ENCODE data around the gene TRIP10. TPM values are rescaled to one million over a fixed set of nuclear protein-coding genes. Genes with fewer than 3 reads are reported as not detected.

Gene TRIP10
- total and polyA plus RNA-seq, 2 of the 13 experiments (the other 11 are each of a cell fraction or from before 2014, with no cell fraction given) = 32.5 to 33.2 TPM

DNA sequence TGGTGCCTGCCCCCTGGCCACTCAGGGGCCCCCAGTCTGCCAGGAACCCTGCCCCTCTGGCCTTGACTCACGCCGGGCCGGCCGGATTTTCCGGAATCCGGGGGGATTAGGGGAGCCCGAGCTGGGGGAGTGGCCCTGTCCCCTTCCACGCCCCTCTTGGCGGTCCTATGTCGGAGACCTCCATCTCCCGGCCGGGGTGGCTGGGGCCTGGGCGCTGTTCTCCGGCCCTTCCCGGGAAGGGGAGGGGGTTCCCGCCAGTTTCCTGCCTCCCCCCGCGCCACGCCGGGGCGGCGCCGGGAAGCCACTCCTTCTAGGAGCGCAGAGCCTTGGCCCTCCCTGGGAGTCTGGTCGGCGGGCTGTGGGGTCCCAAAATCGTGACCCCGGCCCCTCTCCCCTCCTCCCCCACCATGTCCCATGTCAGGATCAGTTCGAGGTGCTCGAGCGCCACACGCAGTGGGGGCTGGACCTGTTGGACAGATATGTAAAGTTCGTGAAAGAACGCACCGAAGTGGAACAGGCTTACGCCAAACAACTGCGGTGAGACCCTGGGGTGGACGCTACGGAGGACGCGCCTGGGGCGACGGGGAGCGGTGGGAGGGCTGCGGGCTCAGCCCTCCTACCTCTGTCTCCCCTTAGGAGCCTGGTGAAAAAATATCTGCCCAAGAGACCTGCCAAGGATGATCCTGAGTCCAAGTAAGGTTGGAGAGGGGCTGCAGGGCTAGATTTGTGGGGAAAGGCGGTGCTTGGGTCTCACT lies 1.3 kb downstream of the TRIP10 start (continued):
- TF ChIP-seq, protein P1, sequence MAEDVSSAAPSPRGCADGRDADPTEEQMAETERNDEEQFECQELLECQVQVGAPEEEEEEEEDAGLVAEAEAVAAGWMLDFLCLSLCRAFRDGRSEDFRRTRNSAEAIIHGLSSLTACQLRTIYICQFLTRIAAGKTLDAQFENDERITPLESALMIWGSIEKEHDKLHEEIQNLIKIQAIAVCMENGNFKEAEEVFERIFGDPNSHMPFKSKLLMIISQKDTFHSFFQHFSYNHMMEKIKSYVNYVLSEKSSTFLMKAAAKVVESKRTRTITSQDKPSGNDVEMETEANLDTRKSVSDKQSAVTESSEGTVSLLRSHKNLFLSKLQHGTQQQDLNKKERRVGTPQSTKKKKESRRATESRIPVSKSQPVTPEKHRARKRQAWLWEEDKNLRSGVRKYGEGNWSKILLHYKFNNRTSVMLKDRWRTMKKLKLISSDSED (CRISPR knock-in tag; IDR thresholded peaks at IDR 0.05) = no peak
- TF ChIP-seq NCOA2 (CRISPR knock-in tag; IDR thresholded peaks at IDR 0.05) (peak; percentile 62), ZNF772 (CRISPR knock-in tag; IDR thresholded peaks at IDR 0.05) (no peak), ZNF746 (CRISPR knock-in tag; IDR thresholded peaks at IDR 0.05) (peak; percentile 52; the same call in 1 of the 2 replicates), RAD51 (IDR thresholded peaks at IDR 0.05; ENCODE audit: borderline replicate concordance) (no peak), ZNF878 (CRISPR knock-in tag; IDR thresholded peaks at IDR 0.05) (no peak), ZNF282 (IDR thresholded peaks at IDR 0.05; ENCODE audit: partially characterized antibody) (no peak), ZNF7 (CRISPR knock-in tag; IDR thresholded peaks at IDR 0.05) (no peak), RCOR2 (CRISPR knock-in tag; IDR thresholded peaks at IDR 0.05) (no peak), YY1 (IDR thresholded peaks at IDR 0.05; ENCODE audit: insufficient read depth, insufficient replicate concordance, low read depth, low read length) (peak; percentile 22), ZNF382 (CRISPR knock-in tag; IDR thresholded peaks at IDR 0.05; ENCODE audit: borderline replicate concordance) (no peak), NFE2L2 (IDR thresholded peaks at IDR 0.05; ENCODE audit: low read length) (no peak), PRMT3 (CRISPR knock-in tag; IDR thresholded peaks at IDR 0.05; ENCODE audit: borderline replicate concordance, low read depth) (no peak), PTBP1 (IDR thresholded peaks at IDR 0.05; ENCODE audit: low read depth, low read length, poor library complexity, severe bottlenecking) (no peak), HNF4A (CRISPR knock-in tag; IDR thresholded peaks at IDR 0.05) (0 out of 2 replicates have a peak, but pooled peaks have one; percentile 31), ISX (CRISPR knock-in tag; conservative IDR thresholded peaks at IDR 0.05) (no peak), ZFP36L2 (CRISPR knock-in tag; IDR thresholded peaks at IDR 0.05) (no peak), ZNF260 (CRISPR knock-in tag; IDR thresholded peaks at IDR 0.05; ENCODE audit: borderline replicate concordance, low read depth) (no peak), ZNF235 (CRISPR knock-in tag; IDR thresholded peaks at IDR 0.05; ENCODE audit: borderline replicate concordance) (no peak), ZNF431 (CRISPR knock-in tag; IDR thresholded peaks at IDR 0.05; ENCODE audit: borderline replicate concordance, low read depth) (no peak), ZNF274 (CRISPR knock-in tag; IDR thresholded peaks at IDR 0.05) (no peak), SRSF9 (IDR thresholded peaks at IDR 0.05; ENCODE audit: borderline replicate concordance, insufficient read depth, low read depth, low read length, poor library complexity, severe bottlenecking) (no peak)
- TF ChIP-seq, protein P2, sequence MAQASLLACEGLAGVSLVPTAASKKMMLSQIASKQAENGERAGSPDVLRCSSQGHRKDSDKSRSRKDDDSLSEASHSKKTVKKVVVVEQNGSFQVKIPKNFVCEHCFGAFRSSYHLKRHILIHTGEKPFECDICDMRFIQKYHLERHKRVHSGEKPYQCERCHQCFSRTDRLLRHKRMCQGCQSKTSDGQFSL (CRISPR knock-in tag; IDR thresholded peaks at IDR 0.05) = no peak
- TF ChIP-seq, protein P3, sequence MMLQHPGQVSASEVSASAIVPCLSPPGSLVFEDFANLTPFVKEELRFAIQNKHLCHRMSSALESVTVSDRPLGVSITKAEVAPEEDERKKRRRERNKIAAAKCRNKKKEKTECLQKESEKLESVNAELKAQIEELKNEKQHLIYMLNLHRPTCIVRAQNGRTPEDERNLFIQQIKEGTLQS (CRISPR knock-in tag; IDR thresholded peaks at IDR 0.05) = 0 out of 2 replicates have a peak, but pooled peaks have one; percentile 22
- TF ChIP-seq, protein P4, sequence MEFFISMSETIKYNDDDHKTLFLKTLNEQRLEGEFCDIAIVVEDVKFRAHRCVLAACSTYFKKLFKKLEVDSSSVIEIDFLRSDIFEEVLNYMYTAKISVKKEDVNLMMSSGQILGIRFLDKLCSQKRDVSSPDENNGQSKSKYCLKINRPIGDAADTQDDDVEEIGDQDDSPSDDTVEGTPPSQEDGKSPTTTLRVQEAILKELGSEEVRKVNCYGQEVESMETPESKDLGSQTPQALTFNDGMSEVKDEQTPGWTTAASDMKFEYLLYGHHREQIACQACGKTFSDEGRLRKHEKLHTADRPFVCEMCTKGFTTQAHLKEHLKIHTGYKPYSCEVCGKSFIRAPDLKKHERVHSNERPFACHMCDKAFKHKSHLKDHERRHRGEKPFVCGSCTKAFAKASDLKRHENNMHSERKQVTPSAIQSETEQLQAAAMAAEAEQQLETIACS (CRISPR knock-in tag; IDR thresholded peaks at IDR 0.05) = no peak
- TF ChIP-seq, protein P5, sequence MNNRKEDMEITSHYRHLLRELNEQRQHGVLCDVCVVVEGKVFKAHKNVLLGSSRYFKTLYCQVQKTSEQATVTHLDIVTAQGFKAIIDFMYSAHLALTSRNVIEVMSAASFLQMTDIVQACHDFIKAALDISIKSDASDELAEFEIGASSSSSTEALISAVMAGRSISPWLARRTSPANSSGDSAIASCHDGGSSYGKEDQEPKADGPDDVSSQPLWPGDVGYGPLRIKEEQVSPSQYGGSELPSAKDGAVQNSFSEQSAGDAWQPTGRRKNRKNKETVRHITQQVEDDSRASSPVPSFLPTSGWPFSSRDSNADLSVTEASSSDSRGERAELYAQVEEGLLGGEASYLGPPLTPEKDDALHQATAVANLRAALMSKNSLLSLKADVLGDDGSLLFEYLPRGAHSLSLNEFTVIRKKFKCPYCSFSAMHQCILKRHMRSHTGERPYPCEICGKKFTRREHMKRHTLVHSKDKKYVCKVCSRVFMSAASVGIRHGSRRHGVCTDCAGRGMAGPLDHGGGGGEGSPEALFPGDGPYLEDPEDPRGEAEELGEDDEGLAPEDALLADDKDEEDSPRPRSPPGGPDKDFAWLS (CRISPR knock-in tag; IDR thresholded peaks at IDR 0.05; ENCODE audit: borderline replicate concordance) = no peak

Measured in HepG2 (cell line).